ENCODE measurements around the gene FRK. TPM values are rescaled to one million over a fixed set of nuclear protein-coding genes. Genes with fewer than 3 reads are reported as not detected.

FRK gene
- total RNA-seq, 2 donors from 2014 or later, result 7.9 to 9.1 TPM

DNA sequence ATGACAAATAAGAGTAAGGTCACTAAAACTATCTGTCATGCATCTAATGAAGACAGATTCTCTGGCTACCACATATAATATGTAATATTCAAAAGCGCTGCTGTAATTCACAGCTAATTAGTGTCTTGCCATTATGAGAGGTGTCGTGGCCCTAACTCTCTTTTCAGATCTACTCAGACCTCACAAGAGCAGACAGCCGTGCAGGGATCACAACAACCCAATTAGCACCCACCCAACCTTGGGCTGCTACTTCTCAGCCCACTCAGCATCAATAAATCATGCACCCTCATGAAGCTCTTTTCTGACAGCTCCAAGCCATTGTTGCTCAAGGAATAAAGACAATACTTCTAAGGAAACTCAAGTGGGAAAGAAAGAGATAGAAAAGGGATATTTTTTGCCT lies 61.5 kb downstream of the FRK start:
- H3K4me1 ChIP-seq, result no peaks in the 10 kb centered on the region
- WGBS, 2 donors, result 93 to 96% methylated on average over 3 of the region's 3 CpGs
- H3K27me3 ChIP-seq, result no peaks in the 10 kb centered on the region
- TF ChIP-seq POLR2A (IDR thresholded peaks at IDR 0.05), result no peak
- TF ChIP-seq, protein P1, sequence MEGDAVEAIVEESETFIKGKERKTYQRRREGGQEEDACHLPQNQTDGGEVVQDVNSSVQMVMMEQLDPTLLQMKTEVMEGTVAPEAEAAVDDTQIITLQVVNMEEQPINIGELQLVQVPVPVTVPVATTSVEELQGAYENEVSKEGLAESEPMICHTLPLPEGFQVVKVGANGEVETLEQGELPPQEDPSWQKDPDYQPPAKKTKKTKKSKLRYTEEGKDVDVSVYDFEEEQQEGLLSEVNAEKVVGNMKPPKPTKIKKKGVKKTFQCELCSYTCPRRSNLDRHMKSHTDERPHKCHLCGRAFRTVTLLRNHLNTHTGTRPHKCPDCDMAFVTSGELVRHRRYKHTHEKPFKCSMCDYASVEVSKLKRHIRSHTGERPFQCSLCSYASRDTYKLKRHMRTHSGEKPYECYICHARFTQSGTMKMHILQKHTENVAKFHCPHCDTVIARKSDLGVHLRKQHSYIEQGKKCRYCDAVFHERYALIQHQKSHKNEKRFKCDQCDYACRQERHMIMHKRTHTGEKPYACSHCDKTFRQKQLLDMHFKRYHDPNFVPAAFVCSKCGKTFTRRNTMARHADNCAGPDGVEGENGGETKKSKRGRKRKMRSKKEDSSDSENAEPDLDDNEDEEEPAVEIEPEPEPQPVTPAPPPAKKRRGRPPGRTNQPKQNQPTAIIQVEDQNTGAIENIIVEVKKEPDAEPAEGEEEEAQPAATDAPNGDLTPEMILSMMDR (IDR thresholded peaks at IDR 0.05), result no peak
- no peak for ATAC-seq
- no peaks in the 10 kb centered on the region for H3K9me3 ChIP-seq
- no peak overlapping the region for H3K4me3 ChIP-seq
- intact Hi-C loops (cut with DNase I), result no loop called here
- peaks cover 0 to 2% of the 10 kb centered on the region in 2 donors for H3K36me3 ChIP-seq (replicated peaks in 1 of 2; ENCODE audit: insufficient read depth in 1 of 2, low read depth in 2 of 2)
- no peak for DNase-seq
- H3K27ac ChIP-seq, result no peak overlapping the region

DNA sequence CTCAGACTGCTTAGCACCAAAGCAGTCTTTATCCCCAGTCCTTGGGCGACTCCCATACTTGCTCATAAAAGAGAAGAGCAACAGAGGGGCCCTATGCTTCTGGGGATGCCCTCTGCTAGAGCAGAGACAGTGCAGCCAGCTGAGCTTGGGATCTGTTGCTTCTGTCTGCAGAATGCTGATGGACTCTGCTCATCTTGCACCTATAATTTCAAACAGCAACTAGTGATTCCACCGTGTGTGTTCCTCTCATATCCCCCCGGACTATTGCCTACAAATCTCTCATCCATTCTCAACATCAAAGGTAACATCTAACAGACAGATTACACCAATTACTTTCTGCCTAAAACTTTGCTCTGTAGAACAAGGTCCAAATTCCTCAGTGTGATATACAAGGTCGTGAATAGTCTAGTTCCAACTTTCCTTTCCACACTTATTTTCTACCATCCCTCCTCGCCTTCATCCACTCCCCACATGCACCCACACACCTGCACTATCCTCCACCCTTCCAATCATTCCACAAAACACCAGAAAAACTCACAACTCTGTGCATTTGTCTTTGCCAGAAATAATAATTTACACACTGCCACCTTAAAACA lies 62.6 kb downstream of the FRK start:
- DNase-seq (no peak), ATAC-seq (no peak)
- TF ChIP-seq POLR2A (IDR thresholded peaks at IDR 0.05), result no peak
- TF ChIP-seq, protein P1 (IDR thresholded peaks at IDR 0.05), result no peak
- intact Hi-C loops (cut with DNase I), result no loop called here
- no peaks in the 10 kb centered on the region for H3K27me3 ChIP-seq
- no peaks in the 10 kb centered on the region for H3K4me1 ChIP-seq
- H3K4me3 ChIP-seq, result no peak overlapping the region
- peaks cover 0 to 2% of the 10 kb centered on the region in 2 donors for H3K36me3 ChIP-seq (replicated peaks in 1 of 2; ENCODE audit: insufficient read depth in 1 of 2, low read depth in 2 of 2)
- H3K9me3 ChIP-seq, result no peaks in the 10 kb centered on the region
- 74 to 79% methylated on average over 5 of the region's 5 CpGs for WGBS, 2 donors
- H3K27ac ChIP-seq, result no peak overlapping the region

DNA sequence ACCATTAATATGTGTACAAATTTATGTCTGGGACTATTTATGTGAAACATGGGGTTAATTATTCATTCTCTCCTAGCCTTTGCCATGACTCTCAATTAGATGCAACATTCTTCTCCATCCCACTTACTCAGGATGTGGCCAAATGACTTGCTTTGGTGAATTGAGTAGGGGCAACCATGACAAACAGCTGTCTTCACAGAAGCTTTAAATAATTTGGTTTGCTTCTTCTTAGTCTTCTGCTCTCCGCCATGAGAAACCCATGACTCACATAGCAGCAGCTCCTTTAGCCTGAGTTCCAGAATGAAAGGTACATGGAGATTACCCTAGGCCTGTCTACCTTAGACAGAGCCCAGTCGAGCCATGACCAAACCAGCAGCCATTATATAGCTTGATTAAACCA lies 74.7 kb downstream of the FRK start:
- H3K4me3 ChIP-seq, result no peak overlapping the region
- H3K9me3 ChIP-seq, result no peaks in the 10 kb centered on the region
- H3K27me3 ChIP-seq, result no peaks in the 10 kb centered on the region
- TF ChIP-seq POLR2A (IDR thresholded peaks at IDR 0.05), result no peak
- TF ChIP-seq, protein P1 (IDR thresholded peaks at IDR 0.05), result no peak
- H3K36me3 ChIP-seq (replicated peaks in 1 of 2; ENCODE audit: insufficient read depth in 1 of 2, low read depth in 2 of 2), result no peaks in the 10 kb centered on the region
- WGBS, 2 donors, result 79 to 95% methylated on average over 2 of the region's 2 CpGs
- DNase-seq (no peak), ATAC-seq (no peak)
- no peak overlapping the region for H3K27ac ChIP-seq
- H3K4me1 ChIP-seq, result peaks cover 8% of the 10 kb centered on the region
- intact Hi-C loops (cut with DNase I), result no loop called here

DNA sequence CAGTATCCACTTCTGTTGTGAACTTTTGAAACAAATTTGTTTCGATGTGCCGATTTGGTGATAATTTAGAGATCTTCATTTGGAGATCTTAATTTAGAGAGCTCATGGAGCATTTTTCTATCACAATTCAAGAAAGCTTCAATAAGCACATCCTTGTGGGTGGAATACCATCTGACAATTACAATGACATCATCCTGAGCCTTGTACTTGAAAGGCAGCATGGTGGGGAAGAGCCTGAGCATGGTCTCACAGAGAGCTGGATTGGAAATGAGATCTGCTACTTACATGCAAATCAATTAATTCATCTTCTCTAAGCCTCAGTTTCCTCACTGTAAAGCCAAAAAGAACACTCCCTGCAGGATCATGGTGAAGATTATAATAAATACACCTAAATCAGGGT lies 75.9 kb downstream of the FRK start:
- 75 to 100% methylated on average over 2 of the region's 2 CpGs for WGBS, 2 donors
- no peak for ATAC-seq

DNA sequence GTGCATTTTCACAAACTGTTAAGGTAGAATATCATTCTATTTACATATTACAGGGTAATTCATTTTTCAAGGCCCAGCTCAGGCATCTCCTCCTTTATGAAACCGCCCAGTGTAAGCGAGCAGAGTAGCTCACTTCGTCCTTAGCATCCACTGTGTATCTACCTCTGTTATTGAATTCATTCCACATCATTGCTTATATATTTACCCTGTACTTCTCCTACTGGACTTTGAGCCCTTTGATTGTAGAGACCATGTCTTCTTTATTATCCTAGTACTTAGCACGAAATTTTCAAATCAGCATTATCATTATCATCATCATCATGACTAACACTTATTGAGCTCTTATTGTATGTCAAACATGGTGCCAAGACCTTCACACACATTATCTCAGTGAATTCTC lies 76.7 kb downstream of the FRK start:
- no peak for DNase-seq
- intact Hi-C loops (cut with DNase I), result no loop called here
- 76% methylated on average over 4 of the region's 4 CpGs for WGBS, 2 donors
- TF ChIP-seq POLR2A (IDR thresholded peaks at IDR 0.05), result no peak
- TF ChIP-seq, protein P1 (IDR thresholded peaks at IDR 0.05), result no peak
- Histone ChIP-seq H3K36me3 (replicated peaks in 1 of 2; ENCODE audit: insufficient read depth in 1 of 2, low read depth in 2 of 2) (no peaks in the 10 kb centered on the region), H3K27me3 (no peaks in the 10 kb centered on the region), H3K9me3 (no peaks in the 10 kb centered on the region), H3K4me3 (no peak overlapping the region), H3K27ac (no peak overlapping the region), H3K4me1 (peaks cover 8% of the 10 kb centered on the region)
- no peak for ATAC-seq

More for the DNA sequence above, 75.9 kb downstream of the FRK start:
- H3K9me3 ChIP-seq, result no peaks in the 10 kb centered on the region
- TF ChIP-seq POLR2A (IDR thresholded peaks at IDR 0.05), result no peak
- H3K36me3 ChIP-seq (replicated peaks in 1 of 2; ENCODE audit: insufficient read depth in 1 of 2, low read depth in 2 of 2), result no peaks in the 10 kb centered on the region
- DNase-seq, result no peak
- H3K27me3 ChIP-seq, result no peaks in the 10 kb centered on the region
- intact Hi-C loops (cut with DNase I), result no loop called here
- no peak overlapping the region for H3K27ac ChIP-seq
- peaks cover 8% of the 10 kb centered on the region for H3K4me1 ChIP-seq
- no peak overlapping the region for H3K4me3 ChIP-seq
